Esophagus muscularis mucosa (tissue), 4 donors: Measurements from ENCODE around the gene SYNDIG1. TPM values are rescaled to one million over a fixed set of nuclear protein-coding genes. Genes with fewer than 3 reads are reported as not detected.

Experiments
- DNase-seq: peaks from one replicate; pipeline ENCODE4 v3.0.0-alpha.2; 2017; ENCODE audit errors: extremely low spot score
- H3K27ac ChIP-seq, 4 donors: fragments of 200-600 bp; sonication (generic); replicated peaks in 1 of 4; 1 replicate in 3 of 4; 2 replicates in 1 of 4; pipeline ENCODE4 v1.5.1; 2016 to 2019; ENCODE audit warnings: mild to moderate bottlenecking in 1 of 4
- H3K27me3 ChIP-seq, 4 donors: fragments of 200-600 bp; sonication (generic); one replicate each; pipeline versions ENCODE4 v1.5.1 to v1.6.0; 2016 to 2019
- H3K36me3 ChIP-seq, 4 donors: fragments of 200-600 bp; sonication (generic); one replicate each; pipeline ENCODE4 v1.5.1; 2016 to 2019
- H3K4me1 ChIP-seq, 4 donors: fragments of 200-600 bp; sonication (generic); one replicate each; pipeline ENCODE4 v1.5.1; 2016 to 2019
- H3K4me3 ChIP-seq, 4 donors: fragments of 200-600 bp; sonication (generic); 1 replicate in 2 of 4; 2 replicates in 2 of 4; pipeline ENCODE4 v1.5.1; 2016 to 2019; ENCODE audit warnings: mild to moderate bottlenecking in 4 of 4, moderate library complexity in 1 of 4
- H3K9me3 ChIP-seq, 4 donors: fragments of 200-600 bp; sonication (generic); 1 replicate in 3 of 4; 2 replicates in 1 of 4; pipeline ENCODE4 v1.5.1; 2016 to 2019
- CTCF ChIP-seq, 3 experiments: fragments of 200-600 bp in 2 of 3; fragments of 450-650 bp in 1 of 3; sonication (generic) in 2 of 3; IDR thresholded peaks; one replicate each; pipeline ENCODE4 v1.5.1; 2017 to 2019; ENCODE audit warnings: antibody characterized with exemption in 3 of 3, mild to moderate bottlenecking in 2 of 3, moderate library complexity in 1 of 3
- EP300 ChIP-seq: sonication (generic); formaldehyde crosslinking; IDR thresholded peaks from one replicate; pipeline ENCODE4 v1.6.1; 2017; ENCODE audit warnings: antibody characterized with exemption
- POLR2A ChIP-seq: fragments of 450-650 bp; IDR thresholded peaks from one replicate; pipeline ENCODE4 v1.6.1; 2017; ENCODE audit warnings: antibody characterized with exemption, moderate library complexity, mild to moderate bottlenecking, low read depth
- POLR2AphosphoS5 ChIP-seq, 2 donors: sonication (generic); formaldehyde crosslinking; IDR thresholded peaks; one replicate each; pipeline ENCODE4 v1.6.1; 2017; ENCODE audit warnings: antibody characterized with exemption in 2 of 2
- WGBS: methylation state at CpG from one replicate; pipeline ENCODE4 v1.1.5; 2018; 5-methylcytosine and 5-hydroxymethylcytosine counted together
- intact Hi-C: fragments of 100-400 bp; cut with DNase I; formaldehyde crosslinking; loops from one replicate; pipeline ENCODE4 v1.15.1; 2023
- total RNA-seq, 4 donors: library from RNA; depleted of rRNA; stranded (reverse); fragments of >200 nt; gene quantifications; one replicate each; pipeline versions ENCODE4 v1.1.0 to v1.2.1, GENCODE V29; 2016

SYNDIG1 gene
- total RNA-seq, 4 donors from 2014 or later, result not detected

DNA sequence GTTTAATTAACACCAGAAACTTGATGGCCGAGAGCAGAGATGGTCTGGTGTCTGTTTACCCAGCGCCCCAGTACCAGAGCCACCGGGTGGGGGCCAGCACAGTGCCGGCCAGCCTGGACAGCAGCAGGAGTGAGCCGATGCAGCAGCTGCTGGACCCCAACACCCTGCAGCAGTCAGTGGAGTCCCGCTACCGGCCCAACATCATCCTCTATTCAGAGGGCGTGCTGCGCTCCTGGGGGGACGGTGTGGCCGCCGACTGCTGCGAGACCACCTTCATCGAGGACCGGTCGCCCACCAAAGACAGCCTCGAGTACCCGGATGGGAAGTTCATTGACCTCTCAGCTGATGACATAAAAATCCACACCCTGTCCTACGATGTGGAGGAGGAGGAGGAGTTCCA, 73.7 kb downstream of the SYNDIG1 start:
- intact Hi-C loops, result no loop called here
- TF ChIP-seq POLR2AphosphoS5 (IDR thresholded peaks at IDR 0.05) (no peak), EP300 (no peak), POLR2A (no peak), CTCF (IDR thresholded peaks at IDR 0.05) (no peak)
- Histone ChIP-seq H3K4me3 (no peak overlapping the region), H3K4me1 (peaks cover 0 to 2% (median 0%) of the 10 kb centered on the region in 4 donors), H3K27ac (no peak overlapping the region), H3K36me3 (no peaks in the 10 kb centered on the region), H3K27me3 (peaks cover 0 to 7% (median 0%) of the 10 kb centered on the region in 4 donors), H3K9me3 (peaks cover 0 to 16% (median 7%) of the 10 kb centered on the region in 4 donors)
- 82% methylated on average over 10 of the region's 19 CpGs for WGBS
- DNase-seq, result peak; percentile 45

- Histone ChIP-seq H3K9me3 (peaks cover 0 to 16% (median 7%) of the 10 kb centered on the region in 4 donors), H3K27ac (no peak overlapping the region), H3K4me1 (peaks cover 0 to 2% (median 0%) of the 10 kb centered on the region in 4 donors), H3K36me3 (no peaks in the 10 kb centered on the region), H3K27me3 (peaks cover 0 to 7% (median 0%) of the 10 kb centered on the region in 4 donors), H3K4me3 (no peak overlapping the region)
- intact Hi-C loops, result no loop called here
- peak; percentile 66 for DNase-seq
- TF ChIP-seq POLR2A (no peak), CTCF (IDR thresholded peaks at IDR 0.05) (no peak), POLR2AphosphoS5 (IDR thresholded peaks at IDR 0.05) (no peak)
- WGBS, result 93% methylated on average over 5 of the region's 6 CpGs
Measured at GRCh38 chr20:24543741-24544140, 74.3 kb downstream of the SYNDIG1 start.

DNA sequence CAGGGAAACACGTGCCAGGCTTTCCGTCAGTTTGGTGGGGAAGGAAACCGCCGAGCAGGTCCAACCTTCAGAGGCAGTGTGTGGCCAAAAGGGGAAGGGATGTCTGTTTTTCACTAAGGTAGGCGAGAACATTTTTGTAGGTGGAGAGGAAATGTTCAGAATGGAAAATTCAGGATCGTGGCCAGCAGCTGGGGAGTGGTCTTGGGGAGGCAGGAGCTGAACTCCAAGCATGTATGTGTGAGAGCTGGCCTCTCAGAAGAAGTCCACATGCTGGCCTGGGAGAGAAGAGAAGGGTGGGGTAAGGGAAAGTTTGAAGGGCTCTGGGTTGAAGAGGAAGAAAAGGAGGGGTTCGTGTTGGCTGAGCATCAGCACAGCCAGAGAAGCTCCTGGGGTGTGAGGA, 74.9 kb downstream of the SYNDIG1 start:
- H3K4me3 ChIP-seq, result no peak overlapping the region
- H3K4me1 ChIP-seq, result peaks cover 0 to 2% (median 0%) of the 10 kb centered on the region in 4 donors
- TF ChIP-seq CTCF (IDR thresholded peaks at IDR 0.05) (no peak), EP300 (no peak), POLR2A (no peak), POLR2AphosphoS5 (IDR thresholded peaks at IDR 0.05) (no peak)
- H3K27ac ChIP-seq, result no peak overlapping the region
- no peak for DNase-seq
- no peaks in the 10 kb centered on the region for H3K36me3 ChIP-seq
- peaks cover 0 to 7% (median 0%) of the 10 kb centered on the region in 4 donors for H3K27me3 ChIP-seq
- 74% methylated on average over 7 of the region's 7 CpGs for WGBS
- peaks cover 0 to 16% (median 7%) of the 10 kb centered on the region in 4 donors for H3K9me3 ChIP-seq
- intact Hi-C loops, result no loop called here

GRCh38 chr20:24545168-24545567, 75.7 kb downstream of the SYNDIG1 start:
- H3K9me3 ChIP-seq, result peaks cover 0 to 16% (median 5%) of the 10 kb centered on the region in 4 donors
- 87% methylated on average over 11 of the region's 11 CpGs for WGBS
- TF ChIP-seq POLR2A (no peak), POLR2AphosphoS5 (IDR thresholded peaks at IDR 0.05) (no peak), CTCF (IDR thresholded peaks at IDR 0.05) (no peak), EP300 (no peak)
- peaks cover 0 to 7% (median 0%) of the 10 kb centered on the region in 4 donors for H3K27me3 ChIP-seq
- H3K4me1 ChIP-seq, result peaks cover 0 to 2% (median 0%) of the 10 kb centered on the region in 4 donors
- intact Hi-C loops, result no loop called here
- no peaks in the 10 kb centered on the region for H3K36me3 ChIP-seq
- peak; percentile 68 for DNase-seq
- no peak overlapping the region for H3K27ac ChIP-seq
- no peak overlapping the region for H3K4me3 ChIP-seq
